ENCODE results near the gene MRPL21.

GRCh38 chr11:68854273-68854958, 49.2 kb downstream of the MRPL21 start:
- TF ChIP-seq, protein P1, sequence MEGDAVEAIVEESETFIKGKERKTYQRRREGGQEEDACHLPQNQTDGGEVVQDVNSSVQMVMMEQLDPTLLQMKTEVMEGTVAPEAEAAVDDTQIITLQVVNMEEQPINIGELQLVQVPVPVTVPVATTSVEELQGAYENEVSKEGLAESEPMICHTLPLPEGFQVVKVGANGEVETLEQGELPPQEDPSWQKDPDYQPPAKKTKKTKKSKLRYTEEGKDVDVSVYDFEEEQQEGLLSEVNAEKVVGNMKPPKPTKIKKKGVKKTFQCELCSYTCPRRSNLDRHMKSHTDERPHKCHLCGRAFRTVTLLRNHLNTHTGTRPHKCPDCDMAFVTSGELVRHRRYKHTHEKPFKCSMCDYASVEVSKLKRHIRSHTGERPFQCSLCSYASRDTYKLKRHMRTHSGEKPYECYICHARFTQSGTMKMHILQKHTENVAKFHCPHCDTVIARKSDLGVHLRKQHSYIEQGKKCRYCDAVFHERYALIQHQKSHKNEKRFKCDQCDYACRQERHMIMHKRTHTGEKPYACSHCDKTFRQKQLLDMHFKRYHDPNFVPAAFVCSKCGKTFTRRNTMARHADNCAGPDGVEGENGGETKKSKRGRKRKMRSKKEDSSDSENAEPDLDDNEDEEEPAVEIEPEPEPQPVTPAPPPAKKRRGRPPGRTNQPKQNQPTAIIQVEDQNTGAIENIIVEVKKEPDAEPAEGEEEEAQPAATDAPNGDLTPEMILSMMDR (IDR thresholded peaks at IDR 0.05; ENCODE audit: insufficient read depth, low read depth, low read length), result no peak
- TF ChIP-seq EZH2 (IDR thresholded peaks at IDR 0.05; ENCODE audit: insufficient read depth, low read length), result peak; percentile 88

Measured in astrocyte (in vitro differentiated cells and primary cell).